Keratinocyte (primary cell): ENCODE results near the gene PPFIA3.

Source experiments
- CTCF ChIP-seq, 3 experiments: IDR thresholded peaks in 1 of 3; conservative IDR thresholded peaks in 1 of 3; optimal IDR thresholded peaks in 1 of 3; 2 replicates in 2 of 3; 3 replicates in 1 of 3; pipeline versions ENCODE3 to v1.5.1; 2011; ENCODE audit warnings: low read length in 3 of 3, mild to moderate bottlenecking in 3 of 3, moderate library complexity in 2 of 3, control low read depth in 1 of 3, inconsistent platforms in 1 of 3; ENCODE audit not compliant: insufficient read depth in 2 of 3; ENCODE audit errors: extremely low read depth in 1 of 3
- EZH2 ChIP-seq: IDR thresholded peaks from one replicate; pipeline ENCODE4 v1.6.1; 2012; ENCODE audit warnings: inconsistent platforms, mild to moderate bottlenecking, low read length, moderate library complexity

- TF ChIP-seq CTCF (optimal IDR thresholded peaks at IDR 0.05 in 1 of 3, IDR thresholded peaks at IDR 0.05 in 1 of 3, conservative IDR thresholded peaks at IDR 0.05 in 1 of 3; ENCODE audit: extremely low read depth in 1 of 3, insufficient read depth in 2 of 3, low read length in 3 of 3) = no peak
- no peak for TF ChIP-seq EZH2
Observed at GRCh38 chr19:49188626-49189200, 69.4 kb downstream of the PPFIA3 start.
